DMS79 treated with DMSO at 0.1 percent for 48 hours (cell line): ENCODE results near the gene SUGP2.
A peak's percentile ranks its signal among the peaks of the same experiment; 100 is the strongest.

ENCODE experiments used
- DNase-seq: peaks from one replicate; lab custom pipeline; 2025; lab: John Stamatoyannopoulos, UW

The SUGP2 gene

GRCh38 chr19:19059018-19059836 lies 25.9 kb upstream of the SUGP2 start:
- DNase-seq: no peak

GRCh38 chr19:19057720-19058119 lies 24.4 kb upstream of the SUGP2 start:
- no peak for DNase-seq

GRCh38 chr19:19057317-19057716 lies 24.0 kb upstream of the SUGP2 start:
- DNase-seq: no peak

- DNase-seq: no peak
Measured at GRCh38 chr19:19056636-19057275, 23.4 kb upstream of the SUGP2 start.

- no peak for DNase-seq
Measured at GRCh38 chr19:19055701-19056100, 22.4 kb upstream of the SUGP2 start.

GRCh38 chr19:19054939-19055440 lies 21.7 kb upstream of the SUGP2 start:
- DNase-seq: no peak

GRCh38 chr19:19054315-19054938 lies 21.1 kb upstream of the SUGP2 start:
- DNase-seq: no peak

GRCh38 chr19:19053508-19054314 lies 20.4 kb upstream of the SUGP2 start:
- DNase-seq: no peak

- no peak for DNase-seq
Measured at GRCh38 chr19:19052921-19053320, 19.6 kb upstream of the SUGP2 start.

GRCh38 chr19:19051478-19052213 lies 18.3 kb upstream of the SUGP2 start:
- DNase-seq: no peak

- DNase-seq: no peak
Measured at GRCh38 chr19:19050731-19051130, 17.4 kb upstream of the SUGP2 start.

GRCh38 chr19:19050104-19050503 lies 16.8 kb upstream of the SUGP2 start:
- no peak for DNase-seq

DNA sequence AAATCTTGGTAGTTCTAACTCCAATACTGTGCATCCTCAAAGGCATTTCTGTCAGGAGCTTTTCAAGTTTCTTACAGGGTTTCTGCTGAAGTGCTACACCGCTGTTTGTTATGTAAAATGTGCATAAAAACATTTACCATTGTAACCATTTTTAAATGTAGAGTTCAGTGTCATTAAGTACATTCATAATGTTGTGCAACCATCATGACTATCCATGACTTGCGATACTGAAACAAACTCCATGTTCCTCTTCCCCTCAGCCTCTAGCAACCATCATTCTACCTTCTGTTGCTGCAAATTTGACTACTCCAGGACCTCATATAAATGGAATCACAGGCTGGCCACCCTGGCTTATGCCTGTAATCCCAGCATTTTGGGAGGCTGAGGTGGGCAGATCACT lies 16.1 kb upstream of the SUGP2 start:
- no peak for DNase-seq

GRCh38 chr19:19043881-19044280 lies 10.6 kb upstream of the SUGP2 start:
- DNase-seq: no peak

GRCh38 chr19:19043481-19043880 lies 10.2 kb upstream of the SUGP2 start:
- DNase-seq: no peak

DNA sequence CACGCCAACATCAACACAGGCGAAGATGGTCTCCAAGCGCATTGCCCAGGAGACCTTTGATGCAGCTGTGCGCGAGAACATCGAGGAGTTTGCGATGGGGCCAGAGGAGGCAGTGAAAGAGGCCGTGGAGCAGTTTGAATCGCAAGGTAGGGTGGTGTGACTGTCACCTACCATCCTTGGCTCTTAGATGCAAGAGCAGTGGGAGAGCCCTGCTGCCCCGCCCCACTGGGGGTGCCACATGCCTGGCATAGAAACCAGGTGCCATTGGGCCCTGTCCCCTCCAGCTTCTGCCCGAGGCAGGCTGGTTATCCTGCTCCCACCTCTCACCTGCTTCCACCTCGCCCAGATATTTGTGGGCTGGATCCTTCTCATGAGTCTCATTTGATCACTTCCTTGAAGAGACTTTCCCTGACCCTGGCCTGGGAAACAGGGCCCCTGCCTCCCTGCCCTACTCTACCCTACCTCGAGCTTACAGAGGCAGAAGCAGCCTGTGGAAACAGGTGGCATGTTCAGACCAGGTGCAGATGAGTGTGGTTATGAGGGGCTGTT lies 9.5 kb upstream of the SUGP2 start:
- no peak for DNase-seq

DNA sequence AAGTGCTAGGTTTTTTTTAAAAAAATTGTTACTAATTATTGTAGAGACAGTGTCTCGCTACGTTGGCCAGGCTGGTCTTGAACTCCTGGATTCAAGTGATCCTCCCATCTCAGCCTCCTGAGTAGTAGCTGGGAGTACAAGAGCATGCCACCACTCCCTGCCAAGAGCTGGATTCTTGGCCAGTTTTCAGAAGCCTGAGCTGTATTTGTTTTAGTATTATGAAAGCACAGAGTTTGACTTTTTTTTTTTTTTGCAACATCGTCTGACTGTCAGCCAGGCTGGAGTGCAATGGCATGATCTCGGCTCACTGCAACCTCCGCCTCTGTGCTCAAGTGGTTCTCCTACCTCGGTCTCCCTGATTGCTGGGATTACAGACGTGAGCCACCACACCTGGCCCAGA lies 7.1 kb upstream of the SUGP2 start:
- no peak for DNase-seq

GRCh38 chr19:19039901-19040300 lies 6.6 kb upstream of the SUGP2 start:
- no peak for DNase-seq

GRCh38 chr19:19034204-19034624 lies 897 bp upstream of the SUGP2 start:
- peak; percentile 61 for DNase-seq

DNA sequence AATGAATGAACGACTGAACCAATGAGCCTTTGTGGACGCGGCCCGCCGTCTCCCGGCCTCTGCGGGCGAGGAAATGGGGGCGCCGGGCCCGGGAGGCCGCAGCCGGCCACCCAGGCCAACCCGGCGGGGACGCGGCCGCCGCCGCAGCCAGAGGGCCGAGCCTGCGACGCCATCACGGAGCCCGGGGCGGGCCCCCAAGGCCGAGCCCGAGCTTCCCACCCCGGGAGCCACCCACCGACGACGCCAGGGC lies 216 bp downstream of the SUGP2 start:
- DNase-seq: no peak

DNA sequence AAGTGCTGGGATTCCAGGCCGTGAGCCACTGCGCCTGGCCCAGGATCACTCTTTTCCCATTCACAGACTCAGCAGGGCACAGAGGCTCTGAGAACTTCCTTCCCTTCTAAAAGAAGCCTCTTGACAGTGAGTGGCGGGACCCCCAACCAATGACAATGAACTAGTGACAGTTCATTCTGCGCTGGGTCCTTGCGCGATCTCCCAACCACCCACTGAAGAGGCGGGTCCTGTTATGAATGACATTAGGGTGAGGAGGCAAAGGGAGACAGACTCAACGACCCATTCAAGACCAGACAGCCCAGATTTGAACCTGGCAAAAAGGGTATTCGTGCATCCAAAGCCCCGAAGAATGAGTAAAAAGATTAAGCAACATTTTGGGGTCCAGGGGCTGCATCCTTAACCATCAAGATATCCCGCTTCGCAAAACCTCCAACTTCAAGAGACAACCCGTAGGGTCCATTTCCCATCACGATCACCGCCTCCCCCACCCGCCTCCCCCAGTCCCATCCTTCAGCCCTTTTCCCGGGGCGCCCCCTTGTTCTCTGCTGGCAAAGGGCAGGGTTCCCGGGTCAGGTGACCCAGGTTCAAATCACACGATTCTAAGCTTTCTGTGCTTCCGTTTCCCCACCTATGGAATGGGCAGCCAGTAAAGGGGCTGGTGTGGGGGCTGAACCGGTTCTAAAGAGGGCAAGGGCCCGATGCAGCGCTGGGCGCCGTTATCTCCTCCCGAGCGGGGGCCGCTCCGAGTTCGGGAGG lies 719 bp downstream of the SUGP2 start:
- DNase-seq: peak; percentile 94
